K562 (cell line): ENCODE measurements around the gene HINT3. TPM values are rescaled to one million over a fixed set of nuclear protein-coding genes. Genes with fewer than 3 reads are reported as not detected.

ENCODE experiments used
- ARHGAP35 ChIP-seq: fragments of 450-650 bp; IDR thresholded peaks from 2 replicates; pipeline ENCODE4 v1.6.1; 2018; ENCODE audit not compliant: partially characterized antibody
- ASH1L ChIP-seq: fragments of 450-650 bp; IDR thresholded peaks from 2 replicates; pipeline ENCODE4 v1.6.1; 2018; ENCODE audit warnings: borderline replicate concordance, mild to moderate bottlenecking, low read depth; ENCODE audit not compliant: partially characterized antibody
- BCOR ChIP-seq: fragments of 450-650 bp; IDR thresholded peaks from 2 replicates; pipeline ENCODE4 v1.6.1; 2016
- FOXK2 ChIP-seq, 2 experiments: fragments of 450-650 bp; IDR thresholded peaks in 1 of 2; conservative IDR thresholded peaks in 1 of 2; 2 replicates each; pipeline ENCODE4 v1.6.1; 2016; ENCODE audit warnings: low read depth in 2 of 2, mild to moderate bottlenecking in 1 of 2
- HNRNPUL1 ChIP-seq: fragments of 200-400 bp; formaldehyde crosslinking; IDR thresholded peaks from 2 replicates; pipeline ENCODE4 v1.6.1; 2017; ENCODE audit warnings: low read length
- MEF2D ChIP-seq: conservative IDR thresholded peaks from 2 replicates; pipeline ENCODE4 v1.6.1; 2016; ENCODE audit warnings: low read depth, missing genetic modification characterization, missing compliant biosample characterization
- MYC ChIP-seq, 2 experiments: fragments of 250-450 bp in 1 of 2; sonication (Bioruptor Pico) in 1 of 2; IDR thresholded peaks; 2 replicates each; pipeline versions ENCODE4 v1.5.1 to v1.6.1; 2012 to 2021; ENCODE audit warnings: low read depth in 2 of 2, borderline replicate concordance in 1 of 2, improper control_type of control experiment in 1 of 2, low read length in 1 of 2, mild to moderate bottlenecking in 1 of 2, moderate library complexity in 1 of 2
- PHF20 ChIP-seq: fragments of 450-650 bp; IDR thresholded peaks from 2 replicates; pipeline ENCODE4 v1.6.1; 2018; ENCODE audit not compliant: partially characterized antibody
- ZNF561 ChIP-seq: fragments of 450-650 bp; formaldehyde crosslinking; conservative IDR thresholded peaks from 2 replicates; pipeline ENCODE4 v1.4.0; 2020; ENCODE audit warnings: mild to moderate bottlenecking, moderate library complexity
- ZNF644 ChIP-seq: fragments of 200-800 bp; sonication (Bioruptor generic); IDR thresholded peaks from 2 replicates; pipeline ENCODE4 v1.6.1; 2016; ENCODE audit warnings: low read depth, missing genetic modification characterization, missing compliant biosample characterization
- ZNF766 ChIP-seq: fragments of 200-800 bp; sonication (Bioruptor generic); conservative IDR thresholded peaks from 2 replicates; pipeline ENCODE4 v1.6.1; 2016; ENCODE audit warnings: missing genetic modification characterization, missing compliant biosample characterization
- polyA plus RNA-seq, 8 experiments: library from polyadenylated mRNA; depleted of rRNA in 4 of 8; stranded (reverse) in 5 of 8; unstranded in 3 of 8; fragments of >200 nt; fragmentation: Nextera tagmentation in 2 of 8; fragmentation: Illumina TruSeq in 1 of 8; extraction: Ambion mirVana in 2 of 8; extraction: Trizol in 1 of 8; gene quantifications; 2 replicates each; pipeline versions ENCODE4 v1.2.1 to v1.2.3, GENCODE V29; 2011 to 2014; ENCODE audit warnings: inconsistent platforms in 1 of 8, missing spikeins in 1 of 8
- total RNA-seq, 7 experiments: library from RNA; depleted of rRNA in 6 of 7; stranded (reverse); fragments of >200 nt in 6 of 7; fragmentation: Illumina TruSeq in 2 of 7; extraction: Trizol in 2 of 7; gene quantifications; 2 replicates each; pipeline versions ENCODE4 v1.2.1 to v1.2.3, GENCODE V29; 2011 to 2021; ENCODE audit warnings: low replicate concordance in 1 of 7
- TF ChIP-seq, protein P1 (sequence below): fragments of 250-450 bp; sonication (Bioruptor Pico); IDR thresholded peaks from 2 replicates; pipeline ENCODE4 v1.8.0; 2021; ENCODE audit warnings: borderline replicate concordance, mild to moderate bottlenecking, moderate library complexity; ENCODE audit not compliant: poor library complexity, severe bottlenecking
- TF ChIP-seq, protein P2 (sequence below): fragments of 250-450 bp; sonication (Bioruptor Pico); IDR thresholded peaks from 2 replicates; pipeline ENCODE4 v1.8.0; 2021; ENCODE audit warnings: mild to moderate bottlenecking, moderate library complexity
- TF ChIP-seq, protein P3 (sequence below), 2 experiments: fragments of 450-650 bp; formaldehyde crosslinking in 1 of 2; IDR thresholded peaks; 2 replicates each; pipeline versions ENCODE4 v1.4.0 to v1.6.1; 2014 to 2020; ENCODE audit warnings: mild to moderate bottlenecking in 2 of 2, borderline replicate concordance in 1 of 2, low read depth in 1 of 2
- TF ChIP-seq, protein P4 (sequence below): fragments of 250-450 bp; sonication (Bioruptor Pico); IDR thresholded peaks from 2 replicates; pipeline ENCODE4 v1.4.0; 2020

Gene HINT3
- total and polyA plus RNA-seq, 9 of the 15 experiments (the other 6 are each of a cell fraction or from before 2014, with no cell fraction given) = 1.4 to 16.6 (median 10.8) TPM

DNA sequence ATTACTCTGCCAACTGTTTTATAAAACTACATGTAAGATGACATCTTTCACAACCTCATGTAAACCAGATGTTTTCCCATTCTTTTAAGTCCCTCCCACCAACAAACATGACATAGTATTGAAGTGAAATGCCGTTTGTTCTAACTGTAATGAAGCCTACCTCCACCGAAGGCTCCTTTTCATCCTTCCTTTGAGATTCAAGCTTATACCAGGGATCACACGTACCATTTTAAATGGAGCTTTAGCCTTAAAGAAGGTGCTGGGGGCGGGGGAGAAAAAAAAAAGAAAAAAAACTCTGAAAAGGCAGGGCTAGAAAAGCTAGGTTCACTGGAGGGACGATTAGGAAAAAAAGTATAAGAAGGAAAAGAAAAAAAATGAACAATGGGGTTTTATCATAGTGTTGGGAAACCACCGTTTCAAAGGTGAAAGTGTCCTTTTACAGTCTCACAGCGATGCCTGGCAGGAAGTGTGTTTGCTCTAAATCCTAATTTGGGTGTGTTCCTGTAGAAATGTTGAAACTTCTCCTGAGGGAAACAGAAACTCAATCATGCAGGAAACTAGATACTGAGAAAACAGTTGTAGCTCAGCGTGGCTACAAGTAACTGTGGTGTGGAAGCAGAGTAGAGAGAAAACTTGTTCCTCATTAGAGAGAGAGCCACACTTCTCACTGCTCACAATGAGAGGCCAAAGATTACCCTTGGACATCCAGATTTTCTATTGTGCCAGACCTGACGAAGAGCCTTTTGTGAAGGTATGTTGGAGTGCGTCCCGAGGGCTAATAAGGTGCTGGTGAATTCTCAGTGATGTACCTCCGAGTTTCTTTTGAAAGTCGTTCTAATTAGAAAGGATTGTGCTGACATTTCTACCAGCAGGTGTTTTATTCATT, 37.6 kb upstream of the HINT3 start (continued):
- TF ChIP-seq, protein P1, sequence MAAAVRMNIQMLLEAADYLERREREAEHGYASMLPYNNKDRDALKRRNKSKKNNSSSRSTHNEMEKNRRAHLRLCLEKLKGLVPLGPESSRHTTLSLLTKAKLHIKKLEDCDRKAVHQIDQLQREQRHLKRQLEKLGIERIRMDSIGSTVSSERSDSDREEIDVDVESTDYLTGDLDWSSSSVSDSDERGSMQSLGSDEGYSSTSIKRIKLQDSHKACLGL (CRISPR knock-in tag) = no peak
- TF ChIP-seq ZNF561 (CRISPR knock-in tag) (no peak), PHF20 (no peak), ZNF766 (CRISPR knock-in tag) (peak; percentile 26; the same call in 1 of the 2 replicates), HNRNPUL1 (no peak), BCOR (no peak), MYC (IDR thresholded peaks at IDR 0.05; ENCODE audit: low read depth, low read length) (no peak), MYC (CRISPR knock-in tag; IDR thresholded peaks at IDR 0.05; ENCODE audit: borderline replicate concordance, low read depth) (no peak), FOXK2 (conservative IDR thresholded peaks at IDR 0.05 in 1 of 2, IDR thresholded peaks at IDR 0.05 in 1 of 2; ENCODE audit: low read depth in 2 of 2) (no peak), ARHGAP35 (no peak), MEF2D (tag) (0 out of 2 replicates have a peak, but pooled peaks have one; percentile 22), ZNF644 (no peak), ASH1L (no peak)
- TF ChIP-seq, protein P2, sequence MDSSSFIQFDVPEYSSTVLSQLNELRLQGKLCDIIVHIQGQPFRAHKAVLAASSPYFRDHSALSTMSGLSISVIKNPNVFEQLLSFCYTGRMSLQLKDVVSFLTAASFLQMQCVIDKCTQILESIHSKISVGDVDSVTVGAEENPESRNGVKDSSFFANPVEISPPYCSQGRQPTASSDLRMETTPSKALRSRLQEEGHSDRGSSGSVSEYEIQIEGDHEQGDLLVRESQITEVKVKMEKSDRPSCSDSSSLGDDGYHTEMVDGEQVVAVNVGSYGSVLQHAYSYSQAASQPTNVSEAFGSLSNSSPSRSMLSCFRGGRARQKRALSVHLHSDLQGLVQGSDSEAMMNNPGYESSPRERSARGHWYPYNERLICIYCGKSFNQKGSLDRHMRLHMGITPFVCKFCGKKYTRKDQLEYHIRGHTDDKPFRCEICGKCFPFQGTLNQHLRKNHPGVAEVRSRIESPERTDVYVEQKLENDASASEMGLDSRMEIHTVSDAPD (CRISPR knock-in tag) = no peak
- TF ChIP-seq, protein P3, sequence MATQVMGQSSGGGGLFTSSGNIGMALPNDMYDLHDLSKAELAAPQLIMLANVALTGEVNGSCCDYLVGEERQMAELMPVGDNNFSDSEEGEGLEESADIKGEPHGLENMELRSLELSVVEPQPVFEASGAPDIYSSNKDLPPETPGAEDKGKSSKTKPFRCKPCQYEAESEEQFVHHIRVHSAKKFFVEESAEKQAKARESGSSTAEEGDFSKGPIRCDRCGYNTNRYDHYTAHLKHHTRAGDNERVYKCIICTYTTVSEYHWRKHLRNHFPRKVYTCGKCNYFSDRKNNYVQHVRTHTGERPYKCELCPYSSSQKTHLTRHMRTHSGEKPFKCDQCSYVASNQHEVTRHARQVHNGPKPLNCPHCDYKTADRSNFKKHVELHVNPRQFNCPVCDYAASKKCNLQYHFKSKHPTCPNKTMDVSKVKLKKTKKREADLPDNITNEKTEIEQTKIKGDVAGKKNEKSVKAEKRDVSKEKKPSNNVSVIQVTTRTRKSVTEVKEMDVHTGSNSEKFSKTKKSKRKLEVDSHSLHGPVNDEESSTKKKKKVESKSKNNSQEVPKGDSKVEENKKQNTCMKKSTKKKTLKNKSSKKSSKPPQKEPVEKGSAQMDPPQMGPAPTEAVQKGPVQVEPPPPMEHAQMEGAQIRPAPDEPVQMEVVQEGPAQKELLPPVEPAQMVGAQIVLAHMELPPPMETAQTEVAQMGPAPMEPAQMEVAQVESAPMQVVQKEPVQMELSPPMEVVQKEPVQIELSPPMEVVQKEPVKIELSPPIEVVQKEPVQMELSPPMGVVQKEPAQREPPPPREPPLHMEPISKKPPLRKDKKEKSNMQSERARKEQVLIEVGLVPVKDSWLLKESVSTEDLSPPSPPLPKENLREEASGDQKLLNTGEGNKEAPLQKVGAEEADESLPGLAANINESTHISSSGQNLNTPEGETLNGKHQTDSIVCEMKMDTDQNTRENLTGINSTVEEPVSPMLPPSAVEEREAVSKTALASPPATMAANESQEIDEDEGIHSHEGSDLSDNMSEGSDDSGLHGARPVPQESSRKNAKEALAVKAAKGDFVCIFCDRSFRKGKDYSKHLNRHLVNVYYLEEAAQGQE (IDR thresholded peaks at IDR 0.05; ENCODE audit: borderline replicate concordance) = no peak
- TF ChIP-seq, protein P3 (CRISPR knock-in tag; IDR thresholded peaks at IDR 0.05; ENCODE audit: low read depth) = no peak
- TF ChIP-seq, protein P4, sequence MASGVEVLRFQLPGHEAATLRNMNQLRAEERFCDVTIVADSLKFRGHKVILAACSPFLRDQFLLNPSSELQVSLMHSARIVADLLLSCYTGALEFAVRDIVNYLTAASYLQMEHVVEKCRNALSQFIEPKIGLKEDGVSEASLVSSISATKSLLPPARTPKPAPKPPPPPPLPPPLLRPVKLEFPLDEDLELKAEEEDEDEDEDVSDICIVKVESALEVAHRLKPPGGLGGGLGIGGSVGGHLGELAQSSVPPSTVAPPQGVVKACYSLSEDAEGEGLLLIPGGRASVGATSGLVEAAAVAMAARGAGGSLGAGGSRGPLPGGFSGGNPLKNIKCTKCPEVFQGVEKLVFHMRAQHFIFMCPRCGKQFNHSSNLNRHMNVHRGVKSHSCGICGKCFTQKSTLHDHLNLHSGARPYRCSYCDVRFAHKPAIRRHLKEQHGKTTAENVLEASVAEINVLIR = no peak
